ENCODE data around the gene PTPN3.

The PTPN3 gene

GRCh38 chr9:109419531-109419930 is 78.6 kb downstream of the PTPN3 start:
- no peak for DNase-seq

GRCh38 chr9:109418827-109419226 is 79.3 kb downstream of the PTPN3 start:
- DNase-seq = peak; percentile 19

GRCh38 chr9:109417585-109418544 is 80.2 kb downstream of the PTPN3 start:
- no peak for DNase-seq

GRCh38 chr9:109417054-109417453 is 81.1 kb downstream of the PTPN3 start:
- no peak for DNase-seq

GRCh38 chr9:109416135-109416706 is 81.9 kb downstream of the PTPN3 start:
- no peak for DNase-seq

- no peak for DNase-seq
These were observed 83.9 kb downstream of the PTPN3 start for GRCh38 chr9:109414125-109414785.

- no peak for DNase-seq
These were observed 86.2 kb downstream of the PTPN3 start for GRCh38 chr9:109411798-109412352.

GRCh38 chr9:109411069-109411761 is 86.9 kb downstream of the PTPN3 start:
- no peak for DNase-seq

GRCh38 chr9:109409773-109410397 is 88.2 kb downstream of the PTPN3 start:
- no peak for DNase-seq

- no peak for DNase-seq
These were observed 89.2 kb downstream of the PTPN3 start for GRCh38 chr9:109408759-109409462.

- no peak for DNase-seq
These were observed 94.3 kb downstream of the PTPN3 start for GRCh38 chr9:109403766-109404320.

GRCh38 chr9:109403116-109403515 is 95.0 kb downstream of the PTPN3 start:
- no peak for DNase-seq

GRCh38 chr9:109401990-109402318 is 96.2 kb downstream of the PTPN3 start:
- no peak for DNase-seq

- peak; percentile 29 for DNase-seq
These were observed 96.7 kb downstream of the PTPN3 start for GRCh38 chr9:109401169-109401989.

GRCh38 chr9:109399258-109399767 is 98.8 kb downstream of the PTPN3 start:
- DNase-seq = no peak

GRCh38 chr9:109391176-109391575 is 106.9 kb downstream of the PTPN3 start:
- no peak for DNase-seq

GRCh38 chr9:109387856-109388255 is 110.3 kb downstream of the PTPN3 start:
- DNase-seq = no peak

GRCh38 chr9:109387206-109387605 is 110.9 kb downstream of the PTPN3 start:
- DNase-seq = peak; percentile 43

- DNase-seq = no peak
These were observed 112.6 kb downstream of the PTPN3 start for GRCh38 chr9:109385499-109385898.

GRCh38 chr9:109383947-109384346 is 114.2 kb downstream of the PTPN3 start:
- DNase-seq = no peak

Data from NK-92 treated with Interleukin-12 subunit alpha and Interleukin-12 subunit beta, amount 100 ng/mL, for 24 hours (cell line).